Endothelial cell of umbilical vein (primary cell): Measurements from ENCODE around the gene CCRL2. TPM values are rescaled to one million over a fixed set of nuclear protein-coding genes. Genes with fewer than 3 reads are reported as not detected.

Experiments
- BruUV-seq: library from RNA; stranded (reverse); fragments of 400-500 nt; replicated peaks from 2 replicates; lab custom pipeline; 2021; lab: Mats Ljungman, UMichigan
- CTCF ChIA-PET: fragments of 300-600, 350-600 bp; sonication (Branson Sonifier 250); formaldehyde crosslinking; loops from one replicate; lab custom pipeline; 2021; ENCODE audit warnings: antibody characterized with exemption, inconsistent platforms; lab: Charles Lee
- POLR2A ChIA-PET: fragments of 300-600, 350-600 bp; sonication (Branson Sonifier 250); formaldehyde crosslinking; loops from one replicate; lab custom pipeline; 2021; ENCODE audit warnings: antibody characterized with exemption, inconsistent platforms; lab: Charles Lee
- DNase-seq: peaks from one replicate; pipeline ENCODE4 v3.0.0-alpha.2; 2011; ENCODE audit warnings: low read depth, low spot score
- FAIRE-seq: peaks from 2 replicates; lab custom pipeline; 2011; peaks lifted over from hg19 to GRCh38; lab: Jason Lieb, UNC
- H2AFZ ChIP-seq: 2 replicates; pipeline ENCODE4 v1.6.0; 2012; ENCODE audit warnings: low read depth, low read length, control low read depth, inconsistent platforms
- H3K27ac ChIP-seq: 2 replicates; pipeline ENCODE4 v1.5.1; 2011; ENCODE audit warnings: low read depth, mild to moderate bottlenecking, control low read depth, low read length, moderate library complexity; ENCODE audit not compliant: insufficient read depth
- H3K27me3 ChIP-seq, 2 experiments: 2 replicates each; pipeline versions ENCODE4 v1.6.0 to v1.6.1; 2011; ENCODE audit warnings: low read length in 2 of 2, mixed read lengths in 1 of 2; ENCODE audit not compliant: control insufficient read depth in 2 of 2, insufficient read depth in 2 of 2
- H3K36me3 ChIP-seq, 2 experiments: 2 replicates in 1 of 2; 3 replicates in 1 of 2; pipeline ENCODE4 v1.5.1; 2011; ENCODE audit warnings: low read length in 2 of 2, mild to moderate bottlenecking in 1 of 2, moderate library complexity in 1 of 2; ENCODE audit not compliant: control insufficient read depth in 2 of 2, insufficient read depth in 2 of 2; ENCODE audit errors: extremely low read depth in 1 of 2
- H3K4me1 ChIP-seq: 3 replicates; pipeline ENCODE4 v1.5.1; 2011; ENCODE audit warnings: mild to moderate bottlenecking, low read length; ENCODE audit not compliant: control insufficient read depth, insufficient read depth; ENCODE audit errors: extremely low read depth
- H3K4me2 ChIP-seq: 2 replicates; pipeline ENCODE4 v1.6.1; 2011; ENCODE audit warnings: low read length, control low read depth, mixed read lengths; ENCODE audit not compliant: insufficient read depth
- H3K4me3 ChIP-seq, 3 experiments: fragments of 200-600 bp in 1 of 3; sonication (generic), shearing (Covaris generic) in 1 of 3; replicated peaks in 1 of 3; 2 replicates each; pipeline ENCODE4 v1.5.1; 2011 to 2016; ENCODE audit warnings: control low read depth in 3 of 3, low read length in 3 of 3, mild to moderate bottlenecking in 2 of 3, inconsistent platforms in 1 of 3, low read depth in 1 of 3, moderate library complexity in 1 of 3; ENCODE audit not compliant: insufficient read depth in 1 of 3
- H3K79me2 ChIP-seq: 2 replicates; pipeline ENCODE4 v1.6.0; 2012; ENCODE audit warnings: low read length, inconsistent platforms; ENCODE audit not compliant: control insufficient read depth, insufficient read depth
- H3K9ac ChIP-seq: replicated peaks from 2 replicates; pipeline ENCODE3; 2011; ENCODE audit warnings: low read length, control low read depth; ENCODE audit not compliant: insufficient read depth; ENCODE audit errors: extremely low read depth
- H3K9me1 ChIP-seq: replicated peaks from 3 replicates; pipeline ENCODE4 v1.6.0; 2011; ENCODE audit warnings: mild to moderate bottlenecking, low read length; ENCODE audit not compliant: control insufficient read depth, insufficient read depth; ENCODE audit errors: extremely low read depth
- H3K9me3 ChIP-seq: replicated peaks from 2 replicates; pipeline ENCODE4 v1.5.1; 2012; ENCODE audit warnings: low read length, inconsistent platforms; ENCODE audit not compliant: control insufficient read depth, insufficient read depth
- H4K20me1 ChIP-seq: replicated peaks from 2 replicates; pipeline ENCODE3; 2011; ENCODE audit warnings: mild to moderate bottlenecking, low read length; ENCODE audit not compliant: control insufficient read depth, insufficient read depth; ENCODE audit errors: extremely low read depth
- EZH2 ChIP-seq: IDR thresholded peaks from 2 replicates; pipeline ENCODE4 v1.6.1; 2012; ENCODE audit warnings: borderline replicate concordance, low read depth, mild to moderate bottlenecking, moderate library complexity, low read length, inconsistent platforms; ENCODE audit not compliant: severe bottlenecking
- FOS ChIP-seq: IDR thresholded peaks from 2 replicates; pipeline ENCODE4 v1.6.1; 2011; ENCODE audit warnings: mild to moderate bottlenecking, low read length, moderate library complexity, borderline replicate concordance; ENCODE audit not compliant: insufficient read depth
- GATA2 ChIP-seq: IDR thresholded peaks from 2 replicates; pipeline ENCODE4 v1.7.0; 2011; ENCODE audit warnings: low read depth, mild to moderate bottlenecking, moderate library complexity, mixed read lengths, low read length; ENCODE audit not compliant: insufficient read length, insufficient read depth
- JUN ChIP-seq: IDR thresholded peaks from 2 replicates; pipeline ENCODE4 v1.6.1; 2011; ENCODE audit warnings: borderline replicate concordance, low read depth; ENCODE audit not compliant: insufficient read length, insufficient read depth
- MYC ChIP-seq: IDR thresholded peaks from one replicate; pipeline ENCODE4 v1.6.1; 2011; ENCODE audit warnings: mild to moderate bottlenecking, low read depth, low read length
- POLR2A ChIP-seq: IDR thresholded peaks from 2 replicates; pipeline ENCODE4 v1.6.1; 2012; ENCODE audit warnings: low read depth, mild to moderate bottlenecking, control low read depth, low read length
- POLR2AphosphoS5 ChIP-seq: IDR thresholded peaks from 2 replicates; pipeline ENCODE4 v1.6.1; 2012; ENCODE audit warnings: low read depth, mild to moderate bottlenecking, control low read depth, low read length, moderate library complexity; ENCODE audit not compliant: insufficient read depth
- dilution Hi-C: fragments of 300-500 bp; cut with MboI; formaldehyde crosslinking; loops from one replicate; pipeline ENCODE4 v1.15.0; 2019; ENCODE audit warnings: low sequenced_read_pairs; ENCODE audit not compliant: extremely low pct_ligation_motif_present
- intact Hi-C: fragments of 100-400 bp; cut with micrococcal nuclease; formaldehyde crosslinking; loops from one replicate; pipeline ENCODE4 v1.10.0; 2022
- polyA plus RNA-seq, 4 experiments: library from polyadenylated mRNA; depleted of rRNA in 3 of 4; stranded (reverse) in 3 of 4; unstranded in 1 of 4; fragments of >200 nt; gene quantifications; 2 replicates each; pipeline versions ENCODE4 v1.2.1 to v1.2.3, GENCODE V29; 2011 to 2012; ENCODE audit warnings: missing spikeins in 1 of 4
- total RNA-seq: library from RNA; stranded (reverse); gene quantifications from 2 replicates; pipeline ENCODE4 v1.2.3, GENCODE V29; 2021
- TF ChIP-seq, protein P1 (sequence below): IDR thresholded peaks from 2 replicates; pipeline ENCODE4 v1.6.1; 2011; ENCODE audit not compliant: insufficient read depth, insufficient read length
- TF ChIP-seq, protein P2 (sequence below), 2 donors: IDR thresholded peaks; 1 replicate in 1 of 2; 2 replicates in 1 of 2; pipeline ENCODE4 v1.5.1; 2011; ENCODE audit warnings: low read length in 2 of 2, mild to moderate bottlenecking in 2 of 2, moderate library complexity in 2 of 2, control low read depth in 1 of 2, inconsistent platforms in 1 of 2, low read depth in 1 of 2; ENCODE audit not compliant: insufficient read depth in 1 of 2; ENCODE audit errors: extremely low read depth in 1 of 2

Gene CCRL2
- total and polyA plus RNA-seq, 2 donors (not counting 3 experiments of a cell fraction or from before 2014, with no cell fraction given), result 6.4 to 6.6 TPM

DNA sequence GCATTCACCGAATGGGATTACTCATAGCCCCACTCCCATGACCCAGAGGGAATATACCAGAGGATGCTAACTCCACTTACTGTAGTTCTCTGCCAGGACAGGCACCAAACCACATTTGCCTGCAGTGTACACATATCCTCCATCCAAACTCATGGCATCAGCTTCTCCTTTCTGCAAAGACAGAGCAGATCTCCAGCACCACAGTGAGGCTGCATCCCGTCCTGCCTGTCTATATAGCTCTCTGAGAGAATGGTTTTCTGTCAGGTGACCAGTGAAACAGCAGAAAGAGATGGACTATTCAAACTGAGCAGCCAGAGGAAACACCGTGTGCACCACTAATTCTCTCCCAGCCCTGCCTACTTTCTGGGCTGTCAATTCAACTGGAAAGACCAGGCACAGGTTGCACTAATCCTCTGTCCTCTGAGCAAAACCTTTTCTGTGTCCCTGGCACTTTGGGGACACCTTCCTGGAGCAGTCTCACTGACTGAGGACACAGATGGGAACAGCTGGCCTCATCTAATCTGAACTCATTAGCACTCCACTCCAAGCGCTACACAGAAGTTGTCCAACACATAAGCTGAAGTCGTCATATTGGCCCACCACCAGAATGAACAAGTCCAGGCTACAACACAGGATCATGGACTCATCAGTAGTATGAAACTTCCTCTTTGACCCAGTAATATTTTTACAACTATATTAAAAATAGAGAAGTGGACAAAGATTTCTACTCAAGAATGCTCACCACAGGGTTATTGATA lies 40.3 kb downstream of the CCRL2 start:
- no peak for FAIRE-seq
- Histone ChIP-seq H2AFZ (no peak overlapping the region), H3K4me2 (no peak overlapping the region), H3K9ac (no peak overlapping the region), H3K9me3 (no peaks in the 10 kb centered on the region), H3K79me2 (no peaks in the 10 kb centered on the region), H3K9me1 (no peaks in the 10 kb centered on the region), H3K4me1 (no peaks in the 10 kb centered on the region), H3K36me3 (no peaks in the 10 kb centered on the region), H4K20me1 (no peaks in the 10 kb centered on the region), H3K4me3 (no peak overlapping the region), H3K27me3 (peaks cover 0 to 6% of the 10 kb centered on the region in 2 experiments), H3K27ac (no peak overlapping the region)
- DNase-seq, result no peak
- CTCF ChIA-PET, result no interaction called here
- intact Hi-C loops (no loop called here), dilution Hi-C loops (no loop called here)
- POLR2A ChIA-PET, result no interaction called here
- TF ChIP-seq JUN (no peak), MYC (no peak)
- no TSS peak for BruUV-seq

DNA sequence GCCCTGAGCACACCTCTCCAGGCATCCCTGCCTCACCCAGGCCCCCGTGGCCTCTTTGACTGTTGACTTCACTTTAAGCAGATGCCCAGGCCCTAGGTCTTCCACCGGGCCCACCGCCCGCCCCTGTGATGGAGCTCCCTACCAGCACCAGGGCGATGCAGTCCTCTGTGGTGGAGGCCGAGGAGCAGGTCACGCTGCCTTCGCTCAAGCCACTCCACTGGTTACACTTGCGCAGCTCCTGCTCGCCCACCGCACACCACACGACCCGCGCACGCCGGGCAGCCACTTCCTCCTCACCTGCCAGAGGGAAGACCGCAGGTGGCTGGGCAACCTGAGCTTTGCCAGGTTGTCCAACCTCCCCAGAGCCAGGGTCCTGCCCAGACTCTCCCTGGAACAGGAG lies 41.7 kb downstream of the CCRL2 start:
- peaks cover 0 to 8% of the 10 kb centered on the region in 2 experiments for H3K27me3 ChIP-seq
- no TSS peak for BruUV-seq
- H3K4me1 ChIP-seq, result no peaks in the 10 kb centered on the region
- CTCF ChIA-PET, result interaction anchor here (1.8 to 3.3 kb wide), 4 partner anchors 13 to 181 kb away, joined by 10 to 34 read pairs (median 14); no protein-coding TSS in a partner anchor
- no peaks in the 10 kb centered on the region for H3K9me3 ChIP-seq
- no peak overlapping the region for H3K9ac ChIP-seq
- TF ChIP-seq, protein P1, sequence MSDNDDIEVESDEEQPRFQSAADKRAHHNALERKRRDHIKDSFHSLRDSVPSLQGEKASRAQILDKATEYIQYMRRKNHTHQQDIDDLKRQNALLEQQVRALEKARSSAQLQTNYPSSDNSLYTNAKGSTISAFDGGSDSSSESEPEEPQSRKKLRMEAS, result no peak
- TF ChIP-seq EZH2 (no peak), FOS (no peak), GATA2 (no peak), POLR2AphosphoS5 (no peak), MYC (no peak), POLR2A (no peak), JUN (no peak)
- TF ChIP-seq, protein P2, sequence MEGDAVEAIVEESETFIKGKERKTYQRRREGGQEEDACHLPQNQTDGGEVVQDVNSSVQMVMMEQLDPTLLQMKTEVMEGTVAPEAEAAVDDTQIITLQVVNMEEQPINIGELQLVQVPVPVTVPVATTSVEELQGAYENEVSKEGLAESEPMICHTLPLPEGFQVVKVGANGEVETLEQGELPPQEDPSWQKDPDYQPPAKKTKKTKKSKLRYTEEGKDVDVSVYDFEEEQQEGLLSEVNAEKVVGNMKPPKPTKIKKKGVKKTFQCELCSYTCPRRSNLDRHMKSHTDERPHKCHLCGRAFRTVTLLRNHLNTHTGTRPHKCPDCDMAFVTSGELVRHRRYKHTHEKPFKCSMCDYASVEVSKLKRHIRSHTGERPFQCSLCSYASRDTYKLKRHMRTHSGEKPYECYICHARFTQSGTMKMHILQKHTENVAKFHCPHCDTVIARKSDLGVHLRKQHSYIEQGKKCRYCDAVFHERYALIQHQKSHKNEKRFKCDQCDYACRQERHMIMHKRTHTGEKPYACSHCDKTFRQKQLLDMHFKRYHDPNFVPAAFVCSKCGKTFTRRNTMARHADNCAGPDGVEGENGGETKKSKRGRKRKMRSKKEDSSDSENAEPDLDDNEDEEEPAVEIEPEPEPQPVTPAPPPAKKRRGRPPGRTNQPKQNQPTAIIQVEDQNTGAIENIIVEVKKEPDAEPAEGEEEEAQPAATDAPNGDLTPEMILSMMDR (IDR thresholded peaks at IDR 0.05; ENCODE audit: extremely low read depth in 1 of 2, insufficient read depth in 1 of 2, low read depth in 1 of 2, low read length in 2 of 2), result no peak
- no peak overlapping the region for H3K27ac ChIP-seq
- no peak overlapping the region for H3K4me2 ChIP-seq
- no peaks in the 10 kb centered on the region for H3K9me1 ChIP-seq
- dilution Hi-C loops, result no loop called here
- FAIRE-seq, result no peak
- H3K4me3 ChIP-seq, result no peak overlapping the region
- H3K79me2 ChIP-seq, result no peaks in the 10 kb centered on the region
- DNase-seq, result no peak
- intact Hi-C loops, result no loop called here
- no peaks in the 10 kb centered on the region for H4K20me1 ChIP-seq
- POLR2A ChIA-PET, result no interaction called here
- no peak overlapping the region for H2AFZ ChIP-seq
- H3K36me3 ChIP-seq, result no peaks in the 10 kb centered on the region
